Iris pigment epithelial cell (primary cell): ENCODE measurements around the gene ATP6V0C.
A peak's percentile ranks its signal among the peaks of the same experiment; 100 is the strongest.

Source experiments
- DNase-seq: peaks from one replicate; pipeline ENCODE4 v3.0.0-alpha.2; 2011; ENCODE audit warnings: low read depth

The ATP6V0C gene

DNA sequence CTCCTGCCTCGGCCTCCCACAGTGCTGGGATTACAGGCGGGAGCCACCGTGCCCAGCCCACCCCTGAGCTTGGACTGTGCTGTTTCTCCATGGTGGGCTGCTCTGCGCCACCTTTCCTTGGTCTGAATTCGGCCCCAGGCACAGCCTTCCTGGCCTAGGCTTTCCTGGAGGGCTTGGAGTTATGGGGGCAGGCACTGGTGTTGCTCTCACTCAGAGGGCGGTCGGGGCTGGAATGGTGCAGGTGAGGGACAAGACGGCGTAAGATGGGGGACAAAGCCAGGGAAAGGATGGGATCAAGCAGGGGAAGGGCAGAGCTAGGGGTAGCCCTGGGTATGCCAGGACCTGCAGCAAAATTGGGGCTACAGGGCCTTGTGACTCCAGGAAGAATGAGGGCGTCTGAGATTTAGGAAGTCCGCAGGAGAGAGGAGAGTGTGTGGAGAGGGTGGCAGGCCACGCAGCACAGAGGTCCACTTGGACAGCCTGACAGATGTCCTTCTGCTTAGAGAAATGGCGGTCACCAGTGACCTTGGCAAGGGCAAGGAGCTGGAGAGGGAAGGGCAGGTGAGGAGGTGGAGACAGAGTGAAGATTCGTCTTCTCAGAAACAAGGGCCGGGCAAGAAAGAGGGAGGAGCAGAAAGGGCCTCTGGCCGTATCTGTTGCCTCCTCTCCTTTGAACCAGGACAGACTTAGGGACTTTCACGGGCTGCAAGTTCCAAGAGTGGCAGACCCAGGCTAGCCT, 1.6 kb upstream of the ATP6V0C start:
- DNase-seq = no peak

DNA sequence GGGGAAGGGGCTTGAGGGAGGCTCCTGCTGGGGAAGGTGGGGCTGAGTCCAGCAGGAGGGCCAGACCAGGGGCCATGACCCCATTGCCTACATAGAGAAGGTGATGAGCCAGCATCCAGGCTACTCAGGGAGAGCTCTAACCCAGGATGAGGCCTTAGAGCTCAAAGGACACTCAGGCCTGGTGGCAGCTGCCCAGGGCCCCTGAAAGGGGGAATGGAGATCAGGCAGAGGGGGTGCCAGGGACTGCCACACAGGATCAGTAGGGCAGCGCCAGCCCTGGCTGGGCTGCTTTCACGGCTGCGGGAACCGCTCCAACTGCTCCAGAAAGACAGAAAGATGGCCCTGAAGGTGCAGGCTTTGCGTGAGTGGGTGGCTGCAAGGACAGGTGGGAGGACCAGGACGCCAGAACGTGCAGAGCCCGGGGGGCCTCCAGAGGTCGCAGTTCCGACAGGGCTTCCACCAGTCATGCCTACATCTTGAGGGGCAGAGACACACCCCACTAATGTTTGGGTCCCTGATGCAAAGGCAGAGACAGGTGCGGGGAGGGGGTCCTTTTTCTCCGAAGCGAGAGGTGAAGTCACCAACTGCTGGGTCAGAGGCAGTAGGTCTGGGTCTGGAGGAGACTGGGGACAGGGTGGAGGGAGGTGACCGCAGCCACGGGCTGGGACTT, 882 bp upstream of the ATP6V0C start:
- no peak for DNase-seq

DNA sequence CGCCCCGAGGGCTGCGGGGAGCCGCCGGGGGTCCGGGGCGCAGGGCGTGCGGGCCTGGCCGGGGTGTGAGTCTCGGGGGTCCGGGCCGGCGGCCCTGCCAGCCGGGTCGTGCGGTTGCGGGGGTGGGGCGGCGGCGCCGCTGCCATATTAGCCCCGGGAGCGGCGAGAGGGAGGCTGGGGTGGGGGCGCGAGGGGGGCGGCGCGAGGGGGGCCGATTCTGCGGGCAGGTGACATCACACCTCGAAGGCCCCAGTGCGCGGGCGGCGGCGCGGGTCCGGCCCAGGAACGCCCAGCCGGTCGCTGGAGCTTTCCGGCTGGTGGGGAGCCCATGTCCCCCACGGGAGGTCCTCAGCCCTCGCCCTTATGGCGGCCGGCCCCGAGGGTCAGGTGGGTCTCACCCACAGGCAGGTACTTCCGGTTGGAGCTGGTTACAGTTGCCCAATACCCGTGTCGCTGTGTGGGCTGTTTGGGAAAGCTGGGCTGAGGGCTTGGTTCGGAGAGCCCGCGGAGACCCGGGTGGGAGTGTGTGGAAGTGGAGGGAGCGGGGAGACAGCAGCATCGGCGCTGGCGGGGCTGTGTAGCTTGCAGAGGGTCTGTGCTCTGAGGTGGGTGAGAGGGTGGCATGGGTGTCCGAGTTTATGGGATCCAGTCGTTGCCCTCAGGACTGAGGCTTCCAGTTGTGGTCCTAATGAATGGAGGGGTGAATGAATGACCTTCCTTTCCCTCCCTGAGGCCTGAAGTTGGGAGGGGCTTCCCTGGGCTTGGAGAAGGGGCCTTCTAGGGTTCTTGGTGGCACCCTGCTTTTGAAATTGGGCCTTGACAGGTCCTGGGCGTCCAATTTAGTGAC, 804 bp downstream of the ATP6V0C start:
- no peak for DNase-seq

DNA sequence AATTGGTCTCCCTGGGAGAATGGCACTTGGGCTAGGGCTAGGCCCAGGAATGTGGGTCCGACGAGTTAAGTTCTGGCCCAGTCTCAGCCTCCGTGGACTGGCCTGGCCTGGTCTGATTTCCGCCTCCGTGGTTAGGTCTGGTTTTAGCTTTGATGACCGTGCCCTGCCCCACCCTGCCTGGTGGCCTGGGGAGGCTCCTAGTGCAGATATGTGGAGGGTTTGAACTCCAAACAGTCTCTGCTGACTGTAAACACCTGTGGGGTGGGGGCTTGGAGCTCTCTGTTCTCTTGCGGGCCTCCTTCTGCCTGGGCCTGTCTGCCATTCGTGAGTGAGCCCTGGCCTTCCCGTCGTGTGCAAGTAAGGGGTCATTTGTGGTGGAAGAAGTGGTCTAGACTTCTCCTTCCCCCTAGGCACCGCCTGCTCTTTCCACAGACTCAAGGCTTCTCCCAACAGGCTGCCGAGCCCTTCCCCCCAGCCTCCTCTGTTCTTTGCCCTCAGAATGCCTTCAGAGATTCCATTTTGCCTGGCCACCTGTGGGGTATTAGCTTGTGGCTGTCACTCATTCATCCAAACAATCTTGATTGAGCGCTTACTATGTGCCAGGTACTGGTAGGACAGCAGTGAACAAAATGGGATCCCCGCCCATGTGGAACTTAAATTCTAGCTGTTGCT, 1.6 kb downstream of the ATP6V0C start:
- no peak for DNase-seq

DNA sequence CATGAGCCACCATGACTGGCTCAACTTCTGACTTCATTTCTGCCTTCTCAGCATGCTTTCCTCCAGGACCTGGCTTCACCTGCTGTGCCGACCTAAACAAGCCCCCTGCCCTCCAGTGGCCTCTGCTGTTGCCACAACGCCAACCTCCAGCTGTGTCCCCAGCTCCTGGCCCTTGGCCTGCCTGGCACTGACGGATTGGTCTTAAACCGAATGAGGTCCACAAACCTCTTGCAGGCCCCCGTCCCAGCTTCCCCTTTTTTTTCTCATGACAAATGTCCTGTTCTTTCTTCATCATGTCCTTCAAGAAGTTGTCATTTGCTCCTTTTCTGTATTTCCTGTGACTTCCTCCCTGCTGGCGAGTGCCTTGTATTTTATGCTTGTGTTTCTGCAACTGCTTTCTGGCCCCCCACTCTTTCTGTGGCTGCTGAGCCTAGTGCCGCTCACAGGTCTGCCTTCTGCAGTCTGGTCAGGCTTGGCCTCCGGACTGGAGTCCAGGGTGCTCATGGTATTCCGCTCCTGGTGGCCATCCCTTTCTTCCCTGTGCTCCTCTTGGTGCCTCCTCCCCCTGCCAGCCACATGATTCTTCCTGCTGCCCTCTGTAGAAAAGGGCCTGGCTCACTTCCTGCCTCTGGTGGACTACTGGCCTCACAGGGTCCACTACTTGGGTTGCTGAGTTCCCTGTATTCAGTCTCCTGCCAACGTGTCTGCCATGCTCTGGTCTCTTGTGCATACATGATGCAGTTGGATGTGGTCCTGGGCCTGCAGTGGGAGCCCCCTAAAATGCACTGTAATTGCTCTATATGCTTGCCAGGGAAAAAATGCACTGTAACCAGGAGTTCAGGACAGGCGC, 2.9 kb downstream of the ATP6V0C start:
- no peak for DNase-seq

DNA sequence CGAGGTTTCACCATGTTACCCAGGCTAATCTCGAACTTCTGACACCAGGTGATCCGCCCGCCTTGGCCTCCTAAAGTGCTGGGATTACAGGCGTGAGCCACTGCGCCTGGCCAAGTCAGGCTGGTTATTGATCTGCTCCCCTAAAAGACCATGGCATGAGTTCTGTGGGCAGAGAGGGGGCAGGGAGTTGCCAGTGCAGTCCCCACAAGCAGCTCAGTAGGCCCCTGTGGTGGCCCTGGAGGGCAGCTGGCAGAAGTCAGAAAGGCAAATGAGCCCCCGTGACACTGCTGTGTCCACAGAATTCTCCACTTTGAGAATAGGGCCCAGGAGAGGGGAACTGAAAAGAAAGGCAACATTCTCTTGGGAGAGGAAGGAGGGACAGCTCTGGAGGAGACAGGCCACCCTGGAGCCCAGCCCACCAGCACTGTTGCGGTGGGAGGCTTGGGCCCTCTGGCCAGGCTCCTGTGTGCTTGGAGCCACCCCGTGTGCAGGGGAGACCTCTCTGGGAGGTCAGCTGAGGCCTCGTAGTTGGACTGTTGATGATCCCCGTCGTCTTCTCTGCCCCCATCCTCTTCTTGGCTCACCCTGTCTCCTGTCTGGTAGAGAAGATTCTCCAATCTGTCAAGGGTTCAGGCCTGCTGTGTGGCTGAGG, 4.3 kb downstream of the ATP6V0C start:
- no peak for DNase-seq

DNA sequence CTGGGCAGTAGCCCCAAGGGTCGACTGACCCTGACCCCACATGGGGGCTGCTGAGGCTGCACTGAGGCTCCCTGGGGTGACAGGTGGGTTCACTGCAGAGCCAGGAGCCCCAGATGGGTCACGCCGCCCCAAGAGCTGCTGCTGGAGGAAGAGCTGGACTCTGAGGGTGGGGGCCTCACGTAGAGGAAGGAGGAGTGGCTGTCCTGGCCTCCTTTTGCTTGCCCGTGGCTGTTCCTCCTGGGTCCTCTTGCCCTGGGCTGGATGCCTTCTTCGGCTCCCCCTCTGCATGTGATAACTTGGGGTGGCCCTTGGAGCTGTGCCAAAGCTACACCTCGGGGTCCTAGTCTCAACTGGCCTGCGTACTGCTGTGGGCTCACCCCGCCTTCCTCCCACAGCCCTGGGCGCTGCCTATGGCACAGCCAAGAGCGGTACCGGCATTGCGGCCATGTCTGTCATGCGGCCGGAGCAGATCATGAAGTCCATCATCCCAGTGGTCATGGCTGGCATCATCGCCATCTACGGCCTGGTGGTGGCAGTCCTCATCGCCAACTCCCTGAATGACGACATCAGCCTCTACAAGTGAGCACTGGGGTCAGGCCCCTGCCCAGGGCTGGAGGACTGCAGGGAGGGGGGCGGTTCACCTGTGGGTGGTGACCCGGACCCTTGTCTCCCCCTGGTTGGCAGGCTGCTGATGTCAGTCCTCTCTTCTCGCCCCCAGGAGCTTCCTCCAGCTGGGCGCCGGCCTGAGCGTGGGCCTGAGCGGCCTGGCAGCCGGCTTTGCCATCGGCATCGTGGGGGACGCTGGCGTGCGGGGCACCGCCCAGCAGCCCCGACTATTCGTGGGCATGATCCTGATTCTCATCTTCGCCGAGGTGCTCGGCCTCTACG, 5.3 kb downstream of the ATP6V0C start:
- DNase-seq = no peak

DNA sequence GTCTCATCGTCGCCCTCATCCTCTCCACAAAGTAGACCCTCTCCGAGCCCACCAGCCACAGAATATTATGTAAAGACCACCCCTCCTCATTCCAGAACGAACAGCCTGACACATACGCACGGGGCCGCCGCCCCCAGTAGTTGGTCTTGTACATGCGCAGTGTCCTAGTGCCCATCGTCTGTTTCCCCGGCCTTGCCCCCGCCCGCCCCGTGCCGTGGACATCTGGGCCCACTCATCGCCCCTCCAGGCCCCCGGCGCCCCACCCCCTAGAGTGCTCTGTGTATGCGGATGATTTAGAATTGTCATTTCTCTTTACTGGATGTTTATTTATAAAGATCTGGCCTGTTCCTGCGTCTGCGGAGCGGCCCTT, 5.9 kb downstream of the ATP6V0C start:
- no peak for DNase-seq

DNA sequence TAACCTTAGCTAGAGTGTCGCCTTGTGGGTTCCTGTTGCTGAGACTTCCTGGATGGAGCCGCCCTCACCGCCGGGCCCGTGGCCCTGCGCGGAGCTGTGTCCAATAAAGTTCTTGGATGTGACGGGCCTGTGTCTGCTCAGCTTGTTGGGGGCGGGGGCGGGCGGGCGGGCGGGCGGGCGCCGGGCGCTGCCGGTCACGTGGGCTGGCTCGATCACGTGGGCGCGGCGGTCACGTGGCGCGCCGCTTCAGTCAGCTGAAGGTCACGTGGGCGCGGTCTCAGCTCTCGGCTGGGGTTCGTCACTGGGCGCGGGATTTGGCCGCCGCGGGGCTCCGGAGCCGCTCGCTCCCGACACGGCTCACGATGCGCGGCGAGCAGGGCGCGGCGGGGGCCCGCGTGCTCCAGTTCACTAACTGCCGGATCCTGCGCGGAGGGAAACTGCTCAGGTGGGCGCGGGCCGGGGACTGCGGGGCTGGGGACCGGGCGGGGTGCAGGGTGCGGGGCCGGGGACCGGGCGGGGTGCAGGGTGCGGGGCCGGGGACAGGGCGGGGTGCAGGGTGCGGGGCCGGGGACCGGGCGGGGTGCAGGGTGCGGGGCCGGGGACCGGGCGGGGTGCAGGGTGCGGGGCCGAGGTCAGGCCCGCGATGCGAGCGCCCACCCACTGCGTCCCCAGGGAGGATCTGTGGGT, 6.5 kb downstream of the ATP6V0C start, which contains the start of gene AMDHD2:
TSS of gene AMDHD2 (plus strand) at position 275 of the 687 bp plus-strand sequence. CDS start at position 363, 88 bp downstream.
- DNase-seq = peak; percentile 88

DNA sequence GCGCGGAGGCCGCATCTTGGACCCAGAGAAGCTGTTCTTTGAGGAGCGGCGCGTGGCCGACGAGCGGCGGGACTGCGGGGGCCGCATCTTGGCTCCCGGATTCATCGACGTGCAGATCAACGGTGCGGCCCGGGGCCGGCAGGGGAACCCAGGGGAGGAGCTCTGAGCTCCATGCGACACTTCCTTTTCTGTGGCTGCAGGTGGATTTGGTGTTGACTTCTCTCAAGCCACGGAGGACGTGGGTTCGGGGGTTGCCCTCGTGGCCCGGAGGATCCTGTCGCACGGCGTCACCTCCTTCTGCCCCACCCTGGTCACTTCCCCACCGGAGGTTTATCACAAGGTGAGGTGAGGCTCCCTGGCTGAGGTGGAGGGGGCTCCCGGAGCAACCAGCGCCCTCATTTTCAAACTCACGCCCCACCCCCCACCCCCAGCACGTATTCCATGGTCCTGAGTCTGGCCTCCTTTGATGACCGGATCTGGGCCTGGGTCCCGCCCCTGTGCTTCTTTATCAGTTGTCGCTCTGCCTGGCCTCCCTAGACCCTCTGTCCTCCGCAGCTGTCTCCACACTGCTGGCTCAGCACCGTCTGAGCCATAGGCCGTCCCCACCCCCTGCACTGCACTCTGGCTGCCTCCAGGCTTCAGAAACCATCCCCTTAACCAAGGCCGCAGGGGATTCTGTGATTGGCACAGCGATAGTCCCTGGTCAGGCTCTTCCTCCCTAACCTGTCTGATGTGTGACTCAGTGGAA, 7.2 kb downstream of the ATP6V0C start:
- peak; percentile 27 for DNase-seq

DNA sequence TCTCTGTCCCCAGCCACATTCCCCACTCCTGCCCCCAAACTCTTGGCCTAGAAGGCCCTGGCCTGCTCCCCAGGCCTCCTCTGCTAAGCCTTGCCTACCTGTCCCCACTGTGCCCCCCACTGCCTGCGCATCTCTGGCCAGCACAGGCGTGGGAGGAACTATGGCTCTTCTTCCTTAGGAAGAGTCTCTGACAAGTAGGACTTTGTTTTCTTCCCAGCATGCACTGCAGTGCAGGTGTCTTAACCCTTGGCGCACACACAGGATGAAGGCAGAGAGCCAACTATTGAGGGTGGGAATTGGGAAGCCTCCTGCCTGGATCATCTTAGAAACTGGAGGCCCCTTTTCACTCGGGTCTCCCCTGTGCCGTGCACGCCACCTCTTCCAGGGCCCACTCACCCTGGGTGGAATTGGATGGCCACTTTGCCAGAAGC, 10.1 kb downstream of the ATP6V0C start:
- no peak for DNase-seq

DNA sequence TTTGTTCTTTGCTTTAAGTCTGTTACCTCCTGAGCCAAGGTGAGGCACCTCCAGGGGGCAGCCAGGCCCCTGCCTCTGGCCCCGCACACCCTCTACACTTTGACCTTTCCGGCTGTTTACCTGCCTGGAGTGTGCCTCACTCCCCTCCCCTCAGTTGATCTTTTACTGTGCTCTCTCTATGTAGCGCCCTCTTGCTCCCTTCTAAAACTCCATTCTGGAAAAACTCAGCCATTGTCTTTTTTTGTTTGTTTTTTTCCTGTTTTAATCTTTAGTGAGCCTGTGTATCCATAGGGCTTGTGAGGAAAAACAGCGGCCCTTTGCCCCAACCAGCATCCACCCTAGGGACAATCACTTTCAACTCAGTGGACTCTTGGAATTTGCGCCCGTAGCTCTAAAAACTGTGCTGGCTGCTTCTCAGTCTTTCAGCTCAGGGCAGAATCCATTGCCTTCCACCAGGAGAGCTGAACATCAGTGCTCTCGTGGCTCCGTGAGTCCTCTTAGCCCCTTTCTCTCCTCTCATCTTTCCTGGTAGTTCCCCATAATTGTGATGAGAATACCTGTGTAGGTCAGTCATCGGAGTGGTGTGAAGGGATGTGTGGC, 10.7 kb downstream of the ATP6V0C start:
- DNase-seq = no peak

DNA sequence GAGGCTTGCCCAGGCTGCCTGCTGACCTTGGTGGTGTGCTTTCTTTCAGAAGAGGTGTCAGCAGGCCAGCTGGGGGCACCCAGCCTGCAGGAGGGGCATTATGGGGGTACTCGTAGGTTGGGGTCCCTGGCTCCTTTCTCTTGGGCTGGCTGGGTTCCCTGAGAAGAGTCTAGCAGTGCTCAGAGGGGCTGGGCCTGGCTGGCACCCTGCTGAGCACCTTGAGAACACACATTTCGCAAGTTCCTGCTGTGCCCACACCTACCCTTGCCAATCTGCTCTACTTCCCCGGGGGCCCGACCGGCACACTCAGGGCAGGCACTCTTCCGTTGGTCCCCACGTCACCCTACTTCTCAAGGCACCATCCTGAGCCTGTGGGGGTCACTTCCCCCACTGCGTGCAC, 12.4 kb downstream of the ATP6V0C start:
- DNase-seq = no peak

DNA sequence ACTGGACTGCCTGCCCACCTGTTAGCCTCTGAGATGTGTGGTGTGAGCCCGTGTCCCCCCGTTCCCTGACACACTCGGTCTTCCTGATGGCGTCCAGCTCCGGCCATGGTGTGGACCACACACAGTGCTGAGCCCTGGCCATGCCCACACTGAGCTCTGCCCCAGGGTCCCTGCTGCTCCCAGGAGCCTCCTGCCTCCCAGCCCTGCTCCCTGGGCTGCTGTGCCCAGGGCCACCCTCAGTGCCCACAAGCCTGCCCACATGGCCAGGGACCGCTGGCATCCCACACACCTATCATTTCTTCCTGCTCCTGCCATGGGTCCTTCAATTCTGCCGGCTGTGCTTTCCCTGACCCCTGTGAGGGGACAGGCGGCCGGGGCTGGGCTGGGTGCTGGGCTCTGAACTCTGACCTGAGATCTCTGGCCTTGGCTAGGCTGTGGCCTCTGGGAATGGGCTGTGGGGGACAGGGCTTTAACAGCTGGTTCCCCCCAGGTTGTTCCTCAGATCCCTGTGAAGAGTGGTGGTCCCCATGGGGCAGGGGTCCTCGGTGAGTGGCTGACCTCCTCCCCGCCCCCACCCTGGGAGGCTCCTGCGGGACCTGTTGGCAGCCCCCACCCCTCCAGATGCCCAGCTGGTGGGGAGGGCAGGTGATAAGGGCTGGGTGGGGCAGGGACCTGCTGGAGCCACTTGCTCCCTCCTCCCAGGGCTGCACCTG, 13.5 kb downstream of the ATP6V0C start:
- DNase-seq = no peak

DNA sequence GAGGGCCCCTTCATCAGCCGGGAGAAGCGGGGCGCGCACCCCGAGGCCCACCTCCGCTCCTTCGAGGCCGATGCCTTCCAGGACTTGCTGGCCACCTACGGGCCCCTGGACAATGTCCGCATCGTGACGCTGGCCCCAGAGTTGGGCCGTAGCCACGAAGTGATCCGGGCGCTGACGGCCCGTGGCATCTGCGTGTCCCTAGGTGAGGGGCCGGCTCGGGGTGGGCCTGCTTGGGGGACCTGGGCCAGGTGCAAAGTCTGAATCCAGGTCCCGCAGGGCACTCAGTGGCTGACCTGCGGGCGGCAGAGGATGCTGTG, 14.0 kb downstream of the ATP6V0C start:
- DNase-seq = no peak

DNA sequence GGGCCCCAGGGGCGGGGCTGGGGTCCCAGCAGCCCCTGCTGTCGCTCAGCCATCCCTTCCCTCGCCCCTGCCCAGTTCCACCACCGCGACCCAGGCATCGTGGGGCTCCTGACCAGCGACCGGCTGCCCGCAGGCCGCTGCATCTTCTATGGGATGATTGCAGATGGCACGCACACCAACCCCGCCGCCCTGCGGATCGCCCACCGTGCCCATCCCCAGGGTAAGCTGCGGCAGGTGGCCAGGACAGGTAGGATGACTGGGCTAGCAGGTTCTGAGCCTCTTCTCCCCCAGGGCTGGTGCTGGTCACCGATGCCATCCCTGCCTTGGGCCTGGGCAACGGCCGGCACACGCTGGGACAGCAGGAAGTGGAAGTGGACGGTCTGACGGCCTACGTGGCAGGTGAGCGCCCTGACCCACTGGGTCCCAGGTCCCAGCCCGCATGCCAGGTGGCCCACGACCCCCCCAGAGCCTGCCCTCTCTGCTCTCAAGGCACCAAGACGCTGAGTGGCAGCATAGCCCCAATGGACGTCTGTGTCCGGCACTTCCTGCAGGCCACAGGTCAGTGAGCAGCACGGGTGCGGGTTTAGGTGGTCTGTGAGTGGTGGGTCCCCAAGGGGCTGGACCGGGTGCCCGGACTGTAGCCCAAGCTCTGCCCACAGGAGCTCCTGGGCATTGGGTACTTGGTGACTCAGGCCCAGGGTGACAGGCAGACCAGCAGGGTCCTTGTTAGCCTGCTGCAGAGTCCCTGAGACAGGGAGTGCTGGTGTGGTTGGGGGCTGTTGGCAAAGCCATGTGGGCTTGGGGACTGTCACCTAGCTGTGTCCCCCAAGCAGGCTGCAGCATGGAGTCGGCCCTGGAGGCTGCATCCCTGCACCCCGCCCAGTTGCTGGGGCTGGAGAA, 14.7 kb downstream of the ATP6V0C start:
- DNase-seq = no peak
